ENCODE measurements around the gene FOXA1. TPM values are rescaled to one million over a fixed set of nuclear protein-coding genes. Genes with fewer than 3 reads are reported as not detected.

The FOXA1 gene
- total RNA-seq, 1 donor from 2014 or later, result 7.4 TPM

DNA sequence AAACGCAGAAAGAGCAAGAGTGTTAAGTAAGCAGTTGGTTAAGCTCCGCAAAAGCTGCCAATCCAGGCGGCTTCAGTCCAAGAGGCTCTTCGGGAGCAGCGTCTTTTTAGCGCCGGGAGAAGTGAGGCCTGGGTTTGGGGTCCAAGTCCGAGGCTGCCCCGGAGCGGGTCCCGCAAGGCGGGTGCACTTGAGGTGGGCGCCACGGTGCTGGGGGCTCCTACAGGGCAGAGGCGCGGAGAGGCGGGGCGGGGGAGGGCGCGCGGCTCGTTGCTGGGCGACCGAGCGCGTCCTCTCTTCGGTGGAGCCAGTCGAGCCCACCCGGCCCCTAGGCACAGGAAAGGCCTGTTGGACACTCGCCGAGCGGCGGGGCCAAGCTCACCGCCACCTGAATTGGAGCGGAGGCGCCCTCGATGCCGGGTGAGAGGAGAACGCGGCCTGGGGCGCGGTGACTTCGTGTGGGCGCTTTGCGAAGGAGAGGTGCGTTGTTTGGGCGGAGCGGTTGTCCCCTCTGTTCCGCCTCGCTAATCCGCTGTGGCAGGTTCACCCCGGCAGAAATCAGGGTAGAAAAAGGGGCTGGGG is 16.0 kb upstream of the FOXA1 start:
- TF ChIP-seq CTCF (IDR thresholded peaks at IDR 0.05; ENCODE audit: insufficient read depth, low read length, poor library complexity, severe bottlenecking), result no peak
- H3K4me3 ChIP-seq (ENCODE audit: low read depth, low read length), result no peak overlapping the region
- peaks cover 24% of the 10 kb centered on the region for H3K27me3 ChIP-seq (ENCODE audit: control insufficient read depth, insufficient read depth, low read length)
- H3K36me3 ChIP-seq (ENCODE audit: control insufficient read depth, insufficient read depth, low read length), result no peaks in the 10 kb centered on the region
- no peak for DNase-seq (ENCODE audit: low read depth)

GRCh38 chr14:37608649-37609048 is 13.6 kb upstream of the FOXA1 start:
- no peak for DNase-seq (ENCODE audit: low read depth)
- Histone ChIP-seq H3K36me3 (ENCODE audit: control insufficient read depth, insufficient read depth, low read length) (no peaks in the 10 kb centered on the region), H3K4me3 (ENCODE audit: low read depth, low read length) (no peak overlapping the region), H3K27me3 (ENCODE audit: control insufficient read depth, insufficient read depth, low read length) (peaks cover 36% of the 10 kb centered on the region)
- TF ChIP-seq CTCF (IDR thresholded peaks at IDR 0.05; ENCODE audit: insufficient read depth, low read length, poor library complexity, severe bottlenecking), result no peak

DNA sequence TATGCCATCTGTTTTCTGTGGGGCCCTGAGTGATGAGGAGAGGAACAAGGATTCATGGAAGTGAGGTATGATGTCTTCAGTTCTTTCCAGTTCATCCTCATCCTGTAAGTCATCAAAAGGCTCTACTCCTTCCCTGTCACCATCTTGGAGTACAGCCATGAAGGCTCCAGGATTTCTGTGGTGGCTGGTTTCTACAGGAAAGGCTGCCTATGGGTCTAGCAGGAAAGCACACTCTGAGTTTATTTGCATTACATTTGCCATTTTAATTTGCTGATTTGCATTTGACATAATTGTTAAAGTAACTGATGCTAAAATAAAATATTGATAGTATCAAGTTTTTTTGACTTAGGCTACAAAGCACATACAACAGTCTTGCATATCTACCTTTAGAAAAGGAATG is 11.6 kb upstream of the FOXA1 start:
- Histone ChIP-seq H3K4me3 (ENCODE audit: low read depth, low read length) (no peak overlapping the region), H3K36me3 (ENCODE audit: control insufficient read depth, insufficient read depth, low read length) (no peaks in the 10 kb centered on the region), H3K27me3 (ENCODE audit: control insufficient read depth, insufficient read depth, low read length) (peaks cover 54% of the 10 kb centered on the region)
- no peak for TF ChIP-seq CTCF (IDR thresholded peaks at IDR 0.05; ENCODE audit: insufficient read depth, low read length, poor library complexity, severe bottlenecking)
- no peak for DNase-seq (ENCODE audit: low read depth)

GRCh38 chr14:37603688-37604251 is 8.7 kb upstream of the FOXA1 start:
- no peak for TF ChIP-seq CTCF (IDR thresholded peaks at IDR 0.05; ENCODE audit: insufficient read depth, low read length, poor library complexity, severe bottlenecking)
- no peak overlapping the region for H3K4me3 ChIP-seq (ENCODE audit: low read depth, low read length)
- H3K27me3 ChIP-seq (ENCODE audit: control insufficient read depth, insufficient read depth, low read length), result peaks cover 62% of the 10 kb centered on the region
- DNase-seq (ENCODE audit: low read depth), result no peak
- no peaks in the 10 kb centered on the region for H3K36me3 ChIP-seq (ENCODE audit: control insufficient read depth, insufficient read depth, low read length)

DNA sequence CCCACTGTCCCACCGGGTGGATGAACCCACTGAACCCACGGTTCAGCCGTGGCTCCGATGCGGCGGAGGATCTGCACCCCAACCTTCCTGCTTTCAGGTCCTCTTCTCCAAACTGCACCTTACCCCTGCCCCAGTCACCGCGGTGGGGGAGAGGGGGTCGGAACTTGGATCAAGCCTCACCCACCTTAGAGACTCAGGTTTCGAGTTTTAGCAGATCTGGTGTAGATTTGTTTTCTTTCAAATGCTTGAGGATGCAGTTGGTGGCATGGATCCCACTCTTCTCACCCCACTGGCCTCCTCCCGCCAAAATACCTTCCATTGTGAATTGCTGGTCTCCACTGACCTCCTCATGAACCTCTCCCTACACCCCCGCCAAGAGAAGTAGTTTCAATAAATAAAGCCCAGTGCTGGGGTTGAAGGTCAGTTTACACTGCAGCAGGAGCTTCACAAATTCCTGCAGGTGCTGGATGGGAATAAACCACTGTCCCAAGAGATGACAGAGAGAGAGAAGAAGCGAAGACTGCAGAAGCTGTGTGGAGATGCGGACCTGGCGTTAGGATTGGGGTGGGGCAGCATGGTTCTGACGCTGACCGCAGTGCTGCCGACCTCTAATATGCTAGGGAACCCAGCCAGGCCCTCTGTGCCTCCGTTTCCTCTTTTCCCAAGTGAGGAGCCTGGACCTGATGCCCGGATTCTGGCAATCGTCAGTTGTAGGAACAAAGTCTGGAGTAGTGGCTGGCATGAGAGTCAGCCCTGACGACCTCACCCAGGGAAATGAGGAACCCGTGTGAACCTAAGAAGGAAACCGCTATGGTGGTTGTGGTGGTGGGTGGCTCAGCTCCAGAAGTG is 7.8 kb upstream of the FOXA1 start:
- Histone ChIP-seq H3K27me3 (ENCODE audit: control insufficient read depth, insufficient read depth, low read length) (peaks cover 71% of the 10 kb centered on the region), H3K36me3 (ENCODE audit: control insufficient read depth, insufficient read depth, low read length) (no peaks in the 10 kb centered on the region), H3K4me3 (ENCODE audit: low read depth, low read length) (no peak overlapping the region)
- TF ChIP-seq CTCF (IDR thresholded peaks at IDR 0.05; ENCODE audit: insufficient read depth, low read length, poor library complexity, severe bottlenecking), result no peak
- no peak for DNase-seq (ENCODE audit: low read depth)
